GM12878 (cell line): ENCODE measurements around the gene SLC5A2.

Source experiments
- BHLHE40 ChIP-seq, 2 experiments: fragments of 450-650 bp in 1 of 2; IDR thresholded peaks; 2 replicates each; pipeline ENCODE4 v1.6.1; 2011 to 2017; ENCODE audit warnings: low read depth in 2 of 2, borderline replicate concordance in 1 of 2, improper control_type of control experiment in 1 of 2, low read length in 1 of 2, mild to moderate bottlenecking in 1 of 2
- CUX1 ChIP-seq: IDR thresholded peaks from 2 replicates; pipeline ENCODE4 v1.6.1; 2012; ENCODE audit warnings: improper control_type of control experiment, low read depth, low read length; ENCODE audit not compliant: insufficient replicate concordance
- EGR1 ChIP-seq, 2 experiments: IDR thresholded peaks; 1 replicate in 1 of 2; 2 replicates in 1 of 2; pipeline ENCODE4 v1.6.1; 2011 to 2012; ENCODE audit warnings: low read depth in 2 of 2, low read length in 2 of 2, borderline replicate concordance in 1 of 2, mild to moderate bottlenecking in 1 of 2, moderate library complexity in 1 of 2
- ETV6 ChIP-seq, 2 experiments: fragments of 450-650 bp in 1 of 2; IDR thresholded peaks in 1 of 2; conservative IDR thresholded peaks in 1 of 2; 2 replicates each; pipeline ENCODE4 v1.6.1; 2014; ENCODE audit warnings: antibody characterized with exemption in 1 of 2, borderline replicate concordance in 1 of 2, low read depth in 1 of 2, mild to moderate bottlenecking in 1 of 2, moderate library complexity in 1 of 2
- FOXM1 ChIP-seq: IDR thresholded peaks from 2 replicates; pipeline ENCODE4 v1.6.1; 2012; ENCODE audit warnings: low read depth, mild to moderate bottlenecking, inconsistent platforms, low read length, moderate library complexity
- POU2F2 ChIP-seq: IDR thresholded peaks from 3 replicates; pipeline ENCODE4 v1.6.1; 2011; ENCODE audit warnings: low read depth, mild to moderate bottlenecking, low read length, borderline replicate concordance
- SMC3 ChIP-seq: IDR thresholded peaks from 2 replicates; pipeline ENCODE4 v1.6.1; 2011; ENCODE audit warnings: low read length, improper control_type of control experiment, borderline replicate concordance
- SRF ChIP-seq, 2 experiments: IDR thresholded peaks; 2 replicates each; pipeline ENCODE4 v1.6.1; 2011; ENCODE audit warnings: low read depth in 2 of 2, low read length in 2 of 2, mild to moderate bottlenecking in 1 of 2, moderate library complexity in 1 of 2
- YY1 ChIP-seq: IDR thresholded peaks from 2 replicates; pipeline ENCODE4 v1.6.1; 2011; ENCODE audit warnings: low read depth, mild to moderate bottlenecking, low read length
- TF ChIP-seq, protein P1 (sequence below), 3 experiments: IDR thresholded peaks in 2 of 3; conservative IDR thresholded peaks in 1 of 3; 2 replicates each; pipeline ENCODE4 v1.5.1; 2011; ENCODE audit warnings: low read depth in 3 of 3, low read length in 3 of 3, mild to moderate bottlenecking in 3 of 3, control low read depth in 2 of 3, moderate library complexity in 2 of 3, inconsistent platforms in 1 of 3, mixed read lengths in 1 of 3; ENCODE audit not compliant: control insufficient read depth in 2 of 3, insufficient read depth in 1 of 3; ENCODE audit errors: extremely low read depth in 1 of 3

- TF ChIP-seq POU2F2 = no peak
- TF ChIP-seq ETV6 (conservative IDR thresholded peaks at IDR 0.05 in 1 of 2, IDR thresholded peaks at IDR 0.05 in 1 of 2; ENCODE audit: borderline replicate concordance in 1 of 2, low read depth in 1 of 2) = no peak
- no peak for TF ChIP-seq YY1
- no peak for TF ChIP-seq SRF (IDR thresholded peaks at IDR 0.05; ENCODE audit: low read depth in 2 of 2, low read length in 2 of 2)
- TF ChIP-seq CUX1 = no peak
- TF ChIP-seq EGR1 (IDR thresholded peaks at IDR 0.05; ENCODE audit: borderline replicate concordance in 1 of 2, low read depth in 2 of 2, low read length in 2 of 2) = no peak
- no peak for TF ChIP-seq SMC3
- no peak for TF ChIP-seq BHLHE40 (IDR thresholded peaks at IDR 0.05; ENCODE audit: borderline replicate concordance in 1 of 2, low read depth in 2 of 2, low read length in 1 of 2)
- TF ChIP-seq, protein P1, sequence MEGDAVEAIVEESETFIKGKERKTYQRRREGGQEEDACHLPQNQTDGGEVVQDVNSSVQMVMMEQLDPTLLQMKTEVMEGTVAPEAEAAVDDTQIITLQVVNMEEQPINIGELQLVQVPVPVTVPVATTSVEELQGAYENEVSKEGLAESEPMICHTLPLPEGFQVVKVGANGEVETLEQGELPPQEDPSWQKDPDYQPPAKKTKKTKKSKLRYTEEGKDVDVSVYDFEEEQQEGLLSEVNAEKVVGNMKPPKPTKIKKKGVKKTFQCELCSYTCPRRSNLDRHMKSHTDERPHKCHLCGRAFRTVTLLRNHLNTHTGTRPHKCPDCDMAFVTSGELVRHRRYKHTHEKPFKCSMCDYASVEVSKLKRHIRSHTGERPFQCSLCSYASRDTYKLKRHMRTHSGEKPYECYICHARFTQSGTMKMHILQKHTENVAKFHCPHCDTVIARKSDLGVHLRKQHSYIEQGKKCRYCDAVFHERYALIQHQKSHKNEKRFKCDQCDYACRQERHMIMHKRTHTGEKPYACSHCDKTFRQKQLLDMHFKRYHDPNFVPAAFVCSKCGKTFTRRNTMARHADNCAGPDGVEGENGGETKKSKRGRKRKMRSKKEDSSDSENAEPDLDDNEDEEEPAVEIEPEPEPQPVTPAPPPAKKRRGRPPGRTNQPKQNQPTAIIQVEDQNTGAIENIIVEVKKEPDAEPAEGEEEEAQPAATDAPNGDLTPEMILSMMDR (IDR thresholded peaks at IDR 0.05 in 2 of 3, conservative IDR thresholded peaks at IDR 0.05 in 1 of 3; ENCODE audit: control insufficient read depth in 2 of 3, extremely low read depth in 1 of 3, insufficient read depth in 1 of 3, low read depth in 3 of 3, low read length in 3 of 3) = no peak
- TF ChIP-seq FOXM1 = no peak
Measured at GRCh38 chr16:31487720-31488467, 5.0 kb downstream of the SLC5A2 start.
